Measurements from ENCODE around the gene CCNE1.

DNA sequence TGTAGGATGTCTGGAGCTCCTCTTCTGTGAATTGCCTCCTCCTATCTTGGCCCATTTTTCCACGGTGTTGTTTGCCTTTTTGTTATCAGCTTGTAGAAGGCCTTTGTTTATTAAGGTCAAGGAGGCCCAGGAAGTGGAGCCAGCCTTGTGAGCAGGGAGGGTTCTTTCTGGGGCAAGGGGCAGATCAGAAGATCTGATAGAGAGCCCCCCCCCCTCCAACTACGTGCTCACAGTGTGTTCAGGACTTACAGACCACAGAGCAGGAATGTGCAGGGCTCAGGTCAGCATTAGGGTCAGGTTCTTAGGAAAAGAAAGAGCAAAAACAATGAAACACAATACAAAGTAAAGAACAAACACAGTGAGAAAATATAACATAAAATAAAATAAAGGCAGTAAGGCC, 59.4 kb downstream of the CCNE1 start:
- TF ChIP-seq EZH2phosphoT487 (IDR thresholded peaks at IDR 0.05; ENCODE audit: borderline replicate concordance) = no peak
- TF ChIP-seq, protein P1, sequence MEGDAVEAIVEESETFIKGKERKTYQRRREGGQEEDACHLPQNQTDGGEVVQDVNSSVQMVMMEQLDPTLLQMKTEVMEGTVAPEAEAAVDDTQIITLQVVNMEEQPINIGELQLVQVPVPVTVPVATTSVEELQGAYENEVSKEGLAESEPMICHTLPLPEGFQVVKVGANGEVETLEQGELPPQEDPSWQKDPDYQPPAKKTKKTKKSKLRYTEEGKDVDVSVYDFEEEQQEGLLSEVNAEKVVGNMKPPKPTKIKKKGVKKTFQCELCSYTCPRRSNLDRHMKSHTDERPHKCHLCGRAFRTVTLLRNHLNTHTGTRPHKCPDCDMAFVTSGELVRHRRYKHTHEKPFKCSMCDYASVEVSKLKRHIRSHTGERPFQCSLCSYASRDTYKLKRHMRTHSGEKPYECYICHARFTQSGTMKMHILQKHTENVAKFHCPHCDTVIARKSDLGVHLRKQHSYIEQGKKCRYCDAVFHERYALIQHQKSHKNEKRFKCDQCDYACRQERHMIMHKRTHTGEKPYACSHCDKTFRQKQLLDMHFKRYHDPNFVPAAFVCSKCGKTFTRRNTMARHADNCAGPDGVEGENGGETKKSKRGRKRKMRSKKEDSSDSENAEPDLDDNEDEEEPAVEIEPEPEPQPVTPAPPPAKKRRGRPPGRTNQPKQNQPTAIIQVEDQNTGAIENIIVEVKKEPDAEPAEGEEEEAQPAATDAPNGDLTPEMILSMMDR (conservative IDR thresholded peaks at IDR 0.05; ENCODE audit: low read length) = no peak
